Measurements from ENCODE around the gene ALG2.
"Not testable (repeated sequence)": the region's sequence is repeated elsewhere in the genome, so short reads cannot be mapped to it uniquely, and the experiment has no call there.

The ALG2 gene

GRCh38 chr9:99237849-99238248 is 16.1 kb upstream of the ALG2 start:
- not testable (repeated sequence) for DNase-seq (ENCODE audit: low read depth)

- DNase-seq (ENCODE audit: low read depth), result no peak
Observed at GRCh38 chr9:99237356-99237755, 15.6 kb upstream of the ALG2 start.

GRCh38 chr9:99235926-99236634 is 14.3 kb upstream of the ALG2 start:
- DNase-seq (ENCODE audit: low read depth), result no peak

- no peak for DNase-seq (ENCODE audit: low read depth)
Observed at GRCh38 chr9:99235069-99235468, 13.3 kb upstream of the ALG2 start.

GRCh38 chr9:99234618-99235017 is 12.9 kb upstream of the ALG2 start:
- no peak for DNase-seq (ENCODE audit: low read depth)

- DNase-seq (ENCODE audit: low read depth), result no peak
Observed at GRCh38 chr9:99231711-99232110, 10.0 kb upstream of the ALG2 start.

GRCh38 chr9:99230206-99230605 is 8.5 kb upstream of the ALG2 start:
- no peak for DNase-seq (ENCODE audit: low read depth)

GRCh38 chr9:99226054-99226453 is 4.3 kb upstream of the ALG2 start:
- no peak for DNase-seq (ENCODE audit: low read depth)

GRCh38 chr9:99224445-99224844 is 2.7 kb upstream of the ALG2 start:
- DNase-seq (ENCODE audit: low read depth), result no peak

- no peak for DNase-seq (ENCODE audit: low read depth)
Observed at GRCh38 chr9:99222416-99223270, 901 bp upstream of the ALG2 start.

- no peak for DNase-seq (ENCODE audit: low read depth)
Observed at GRCh38 chr9:99221266-99221620, 499 bp downstream of the ALG2 start.

- DNase-seq (ENCODE audit: low read depth), result no peak
Observed at GRCh38 chr9:99220011-99220410, 1.7 kb downstream of the ALG2 start.

- DNase-seq (ENCODE audit: low read depth), result no peak
Observed at GRCh38 chr9:99216073-99216472, 5.7 kb downstream of the ALG2 start.

- no peak for DNase-seq (ENCODE audit: low read depth)
Observed at GRCh38 chr9:99213197-99213596, 8.5 kb downstream of the ALG2 start.

GRCh38 chr9:99211746-99212145 is 10.0 kb downstream of the ALG2 start:
- no peak for DNase-seq (ENCODE audit: low read depth)

GRCh38 chr9:99210572-99210971 is 11.2 kb downstream of the ALG2 start:
- DNase-seq (ENCODE audit: low read depth), result no peak

GRCh38 chr9:99201603-99202002 is 20.1 kb downstream of the ALG2 start:
- no peak for DNase-seq (ENCODE audit: low read depth)

- no peak for DNase-seq (ENCODE audit: low read depth)
Observed at GRCh38 chr9:99199938-99200539, 21.7 kb downstream of the ALG2 start.

- DNase-seq (ENCODE audit: low read depth), result no peak
Observed at GRCh38 chr9:99197987-99198386, 23.8 kb downstream of the ALG2 start.

- DNase-seq (ENCODE audit: low read depth), result no peak
Observed at GRCh38 chr9:99197124-99197630, 24.6 kb downstream of the ALG2 start.

GRCh38 chr9:99196484-99196883 is 25.3 kb downstream of the ALG2 start:
- not testable (repeated sequence) for DNase-seq (ENCODE audit: low read depth)

GRCh38 chr9:99193466-99193821 is 28.3 kb downstream of the ALG2 start:
- no peak for DNase-seq (ENCODE audit: low read depth)
